GM18507 (cell line): Measurements from ENCODE around the gene CACNB2.

Experiments used
- DNase-seq: peaks from one replicate; pipeline ENCODE4 v3.0.0; 2011; ENCODE audit warnings: low read depth; ENCODE audit not compliant: insufficient read length; ENCODE audit errors: extremely low spot score
- FAIRE-seq: peaks from 2 replicates; lab custom pipeline; 2011; peaks lifted over from hg19 to GRCh38; lab: Jason Lieb, UNC

CACNB2 gene

DNA sequence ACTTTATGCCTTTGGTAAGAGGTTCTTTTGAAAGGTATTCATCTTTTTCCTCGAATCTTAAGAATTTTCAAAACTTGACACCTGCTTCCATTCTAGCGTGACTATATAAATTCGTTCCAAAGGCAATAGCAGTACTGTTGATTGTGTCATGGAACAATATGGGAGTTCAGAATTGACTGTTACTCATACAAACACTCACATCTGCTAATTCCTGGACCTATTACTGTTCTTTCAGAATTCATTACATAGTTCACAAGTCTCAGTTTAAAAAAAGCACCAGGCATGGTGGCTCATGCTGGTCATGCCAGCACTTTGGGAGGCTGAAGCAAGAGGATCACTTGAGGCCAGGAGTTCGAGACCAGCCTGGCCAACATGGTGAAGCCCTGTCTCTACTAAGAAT lies 80.9 kb downstream of the CACNB2 start:
- DNase-seq: no peak
- FAIRE-seq: no peak

- FAIRE-seq (no peak), DNase-seq (no peak)
Measured at GRCh38 chr10:18221882-18222281, 81.7 kb downstream of the CACNB2 start.

DNA sequence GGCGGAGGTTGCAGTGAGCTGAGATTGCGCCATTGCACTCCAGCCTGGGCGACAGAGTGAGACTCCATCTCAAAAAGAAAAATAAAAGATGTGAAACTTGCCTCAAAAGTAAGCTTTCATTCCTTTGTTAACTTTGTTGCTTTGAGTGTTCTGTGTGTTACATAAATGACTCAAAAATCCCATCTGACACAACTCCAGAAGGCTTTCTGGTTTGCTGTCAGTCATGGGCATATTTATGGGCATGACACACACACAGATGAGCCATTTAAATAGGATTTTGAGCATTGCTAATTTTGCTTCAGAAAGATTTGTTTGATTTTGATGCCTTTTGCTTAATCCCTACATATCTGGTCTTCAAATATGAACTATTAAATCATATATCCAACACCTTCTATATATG lies 82.6 kb downstream of the CACNB2 start:
- DNase-seq: no peak
- no peak for FAIRE-seq

- no peak for FAIRE-seq
- DNase-seq: no peak
Measured at GRCh38 chr10:18223898-18224297, 83.7 kb downstream of the CACNB2 start.

- FAIRE-seq (no peak), DNase-seq (no peak)
Measured at GRCh38 chr10:18224626-18225445, 84.6 kb downstream of the CACNB2 start.

DNA sequence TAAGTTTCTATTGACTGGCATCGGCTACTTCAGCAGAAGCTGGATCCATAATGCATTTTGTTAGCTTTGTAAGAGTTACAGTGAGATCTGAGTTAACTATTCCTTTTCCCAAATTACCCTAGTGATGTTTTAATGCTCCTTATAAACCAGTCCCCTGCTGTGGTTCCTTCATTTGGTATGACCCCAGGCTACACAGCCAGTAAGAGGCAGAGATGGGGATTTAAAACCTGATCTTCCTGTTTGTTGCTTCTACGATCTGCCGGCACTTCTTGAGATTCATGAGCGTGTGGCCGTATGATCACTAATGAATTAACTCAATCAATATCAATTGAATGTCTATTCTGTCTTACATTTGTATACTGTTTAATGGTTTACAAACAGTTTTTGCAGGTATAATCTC lies 86.1 kb downstream of the CACNB2 start:
- FAIRE-seq (no peak), DNase-seq (no peak)

GRCh38 chr10:18229826-18230225 lies 89.6 kb downstream of the CACNB2 start:
- DNase-seq (no peak), FAIRE-seq (no peak)

GRCh38 chr10:18230794-18231193 lies 90.6 kb downstream of the CACNB2 start:
- FAIRE-seq (no peak), DNase-seq (no peak)

DNA sequence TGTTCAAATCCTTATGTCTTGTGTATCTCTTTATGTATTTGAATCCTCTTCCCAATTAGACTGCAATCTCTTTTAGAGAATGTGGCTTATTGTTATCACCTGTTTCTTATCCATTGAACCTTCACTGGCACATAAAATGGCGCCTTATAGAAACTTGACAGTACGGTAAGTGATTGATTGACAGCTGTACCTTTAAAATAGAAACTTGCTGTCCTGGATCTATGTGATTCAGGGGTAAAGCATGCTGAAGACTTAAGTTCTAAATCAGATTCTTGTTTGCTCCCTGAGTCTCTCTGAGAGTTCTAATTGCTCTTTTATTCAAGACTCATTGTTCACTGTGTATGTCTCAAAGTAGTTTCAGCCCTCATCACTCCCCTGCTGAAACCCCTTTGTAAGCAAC lies 91.3 kb downstream of the CACNB2 start:
- FAIRE-seq (no peak), DNase-seq (no peak)

DNA sequence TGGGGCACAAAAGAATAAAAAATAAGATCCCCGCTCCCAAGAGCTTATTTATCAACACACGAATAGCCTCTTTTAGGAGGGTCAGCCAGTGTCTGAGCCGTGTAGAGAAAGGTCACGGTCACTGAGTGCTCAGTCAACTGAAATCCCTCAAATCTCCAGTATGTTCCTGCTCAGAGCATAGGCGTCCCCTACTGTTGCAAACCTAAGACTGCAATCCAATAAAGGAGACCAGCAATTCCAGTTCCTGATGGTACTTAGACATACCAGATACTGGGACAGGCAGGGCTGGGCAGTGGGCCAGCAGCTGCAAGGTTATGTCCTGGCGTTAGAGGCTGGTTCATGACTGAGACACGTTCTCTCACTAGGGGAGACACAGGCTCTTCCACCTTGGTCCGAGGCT lies 93.6 kb downstream of the CACNB2 start:
- DNase-seq: no peak
- FAIRE-seq: no peak

- DNase-seq (no peak), FAIRE-seq (no peak)
Measured at GRCh38 chr10:18235477-18235876, 95.3 kb downstream of the CACNB2 start.

- DNase-seq (no peak), FAIRE-seq (no peak)
Measured at GRCh38 chr10:18236756-18237155, 96.5 kb downstream of the CACNB2 start.

DNA sequence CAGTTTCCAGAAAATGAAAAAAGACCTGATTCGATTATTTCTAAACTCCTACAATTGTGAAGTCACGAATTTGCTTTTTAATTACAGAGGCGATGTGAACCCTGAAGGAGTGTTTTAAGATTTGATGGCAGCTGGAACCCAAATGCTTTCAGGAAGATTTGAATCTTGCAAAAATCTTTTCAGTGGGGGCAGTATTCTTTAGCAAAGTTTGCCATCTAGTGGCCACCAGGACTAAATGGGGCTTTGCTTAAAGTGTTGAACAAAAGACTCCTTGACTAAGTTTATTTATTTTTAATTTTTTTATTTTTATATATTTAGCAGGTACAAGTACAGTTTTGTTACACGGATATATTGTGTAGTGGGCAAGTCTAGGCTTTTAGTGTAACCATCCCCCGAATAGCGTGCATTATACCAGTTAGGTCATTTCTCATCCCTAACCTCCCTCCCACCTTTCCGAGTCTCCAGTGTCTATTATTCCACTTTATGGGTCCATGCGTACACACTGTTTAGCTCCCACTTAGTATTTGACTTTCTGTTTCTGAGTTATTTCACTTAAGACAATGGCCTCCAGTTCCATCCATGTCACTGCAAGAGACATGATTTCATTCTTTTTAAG lies 98.8 kb downstream of the CACNB2 start:
- no peak for DNase-seq
- no peak for FAIRE-seq

- DNase-seq (no peak), FAIRE-seq (no peak)
Measured at GRCh38 chr10:18240185-18240882, 100.1 kb downstream of the CACNB2 start.

DNA sequence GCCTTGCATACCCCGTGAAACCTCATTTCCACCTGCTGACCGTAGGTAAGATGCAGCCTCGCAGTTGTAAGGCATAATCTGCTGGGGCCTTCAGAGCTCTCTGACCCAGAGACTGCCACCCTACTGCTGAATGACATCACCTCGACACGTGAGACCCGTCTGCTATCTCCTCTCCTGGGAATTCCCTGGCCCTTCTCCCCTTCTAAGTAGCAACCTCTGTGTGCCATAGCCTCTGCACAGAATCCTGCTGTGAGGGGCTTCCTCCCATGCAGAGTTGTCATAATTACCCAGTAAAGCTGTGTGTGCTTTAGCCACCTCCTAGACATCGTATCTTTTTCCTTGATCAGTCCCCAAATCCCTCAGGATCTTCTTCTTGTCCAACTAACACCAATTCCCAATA lies 106.7 kb downstream of the CACNB2 start:
- DNase-seq (no peak), FAIRE-seq (no peak)

DNA sequence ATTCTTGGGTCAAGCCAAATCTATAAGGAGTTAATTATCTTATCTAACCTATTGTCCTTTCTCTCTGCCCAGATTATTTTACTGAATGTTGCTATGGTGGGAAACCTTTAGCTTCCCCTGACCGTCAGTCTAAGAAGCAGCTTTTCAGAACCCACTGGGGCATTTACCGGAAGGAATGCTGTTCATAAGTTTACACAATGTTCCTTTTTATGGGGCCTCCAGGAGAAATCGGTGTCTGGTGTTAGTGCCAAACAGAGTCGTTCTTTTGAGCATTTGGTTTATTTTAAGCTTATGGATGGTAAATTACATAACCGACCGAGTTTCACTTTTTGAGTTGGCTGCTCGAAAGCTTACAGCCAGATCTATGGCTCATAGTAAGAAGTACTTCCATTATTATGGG lies 111.9 kb downstream of the CACNB2 start:
- FAIRE-seq (no peak), DNase-seq (no peak)

GRCh38 chr10:18254086-18254485 lies 113.9 kb downstream of the CACNB2 start:
- no peak for FAIRE-seq
- DNase-seq: no peak

- FAIRE-seq (no peak), DNase-seq (no peak)
Measured at GRCh38 chr10:18254692-18255091, 114.5 kb downstream of the CACNB2 start.

DNA sequence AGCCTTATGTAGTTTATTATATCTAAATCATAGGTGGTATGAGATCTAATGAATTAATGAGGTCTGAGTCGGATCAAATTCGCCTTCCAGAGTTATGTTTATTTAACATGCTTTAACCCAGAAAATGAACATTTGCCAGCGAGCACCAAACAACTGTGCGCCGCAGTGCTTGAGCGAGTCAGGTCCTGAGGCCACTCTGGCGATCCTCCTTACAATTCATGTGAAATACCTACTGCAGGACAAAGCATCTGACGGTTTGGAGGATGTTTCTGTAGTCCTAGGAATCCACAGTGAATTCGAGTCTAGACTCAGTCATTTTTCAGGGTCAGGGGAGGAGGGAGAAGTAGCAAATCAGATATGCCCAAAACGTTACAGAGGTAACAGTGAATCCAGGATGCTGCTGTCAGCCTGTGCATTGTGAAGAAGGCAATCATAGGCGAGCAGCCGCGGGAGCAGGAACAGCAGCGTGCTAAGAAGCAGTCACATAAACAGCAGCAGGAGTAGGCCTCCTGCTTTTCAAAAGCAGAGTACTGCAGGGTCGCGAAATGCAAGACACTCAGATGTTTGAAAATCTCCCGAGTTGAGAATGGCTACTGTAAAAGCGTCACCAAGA lies 120.2 kb downstream of the CACNB2 start:
- DNase-seq (no peak), FAIRE-seq (no peak)

- DNase-seq (no peak), FAIRE-seq (no peak)
Measured at GRCh38 chr10:18261063-18261610, 120.9 kb downstream of the CACNB2 start.
